ENCODE data around the gene CDK14. TPM values are rescaled to one million over a fixed set of nuclear protein-coding genes. Genes with fewer than 3 reads are reported as not detected.

CDK14 gene
- total and polyA plus RNA-seq, 2 of the 8 experiments (the other 6 are each of a cell fraction or from before 2014, with no cell fraction given): 5.5 to 47.3 TPM

- DNase-seq (ENCODE audit: low read depth in 1 of 2, low spot score in 2 of 2) (no peak), FAIRE-seq (no peak)
- Histone ChIP-seq H2BK12ac (ENCODE audit: low read depth, low read length) (no peak overlapping the region), H3K4ac (replicated peaks; ENCODE audit: insufficient read length, low read depth, low read length) (no peak overlapping the region), H3K4me1 (replicated peaks in 1 of 4; ENCODE audit: control insufficient read depth in 3 of 4, insufficient read depth in 4 of 4, low read length in 3 of 4) (peaks cover 0 to 3% (median under 1%) of the 10 kb centered on the region in 4 experiments; a peak in 1 of 7 replicates), H3K36me3 (ENCODE audit: control insufficient read depth in 2 of 4, insufficient read depth in 4 of 4, low read length in 3 of 4) (no peaks in the 10 kb centered on the region), H4K20me1 (replicated peaks in 1 of 2; ENCODE audit: control insufficient read depth in 1 of 2, insufficient read depth in 2 of 2, low read length in 2 of 2) (no peaks in the 10 kb centered on the region), H3K23ac (ENCODE audit: insufficient read length) (no peak overlapping the region), H3K23me2 (ENCODE audit: low read depth, low read length) (no peaks in the 10 kb centered on the region), H3K27ac (ENCODE audit: low read depth, low read length) (no peak overlapping the region), H2AFZ (ENCODE audit: low read length) (no peak overlapping the region), H3K4me3 (ENCODE audit: extremely low read depth in 1 of 4, insufficient read depth in 2 of 4, low read depth in 3 of 4, low read length in 4 of 4) (no peak overlapping the region), H2BK120ac (replicated peaks; ENCODE audit: low read depth, low read length) (no peak overlapping the region), H4K91ac (replicated peaks; ENCODE audit: insufficient read length, low read length) (no peak overlapping the region), H2BK15ac (ENCODE audit: low read length) (no peak overlapping the region), H3K4me2 (ENCODE audit: insufficient read depth in 1 of 2, low read depth in 2 of 2, low read length in 2 of 2) (no peak overlapping the region), H3K9me3 (ENCODE audit: insufficient read depth in 2 of 2, low read depth in 1 of 2, low read length in 1 of 2) (no peaks in the 10 kb centered on the region), H3K56ac (replicated peaks; ENCODE audit: insufficient read length, low read depth, low read length) (no peak overlapping the region), H3K27me3 (replicated peaks in 1 of 4; ENCODE audit: control insufficient read depth in 3 of 4, extremely low read depth in 1 of 4, insufficient read depth in 3 of 4, low read length in 3 of 4) (no peaks in the 10 kb centered on the region), H2BK20ac (ENCODE audit: low read length) (no peak overlapping the region), H4K8ac (ENCODE audit: extremely low read depth, insufficient read depth, low read length) (no peak overlapping the region), H3K79me1 (ENCODE audit: low read depth, low read length) (no peaks in the 10 kb centered on the region), H3K14ac (ENCODE audit: insufficient read length) (no peak overlapping the region), H3K9ac (replicated peaks in 1 of 4; ENCODE audit: extremely low read depth in 1 of 4, low read depth in 3 of 4, low read length in 3 of 4) (no peak overlapping the region), H4K5ac (ENCODE audit: insufficient read length, low read depth, low read length) (no peak overlapping the region), H3K79me2 (ENCODE audit: control insufficient read depth in 1 of 2, insufficient read depth in 2 of 2, low read length in 2 of 2) (no peaks in the 10 kb centered on the region), H2AK5ac (ENCODE audit: low read depth, low read length) (no peak overlapping the region), H3K18ac (ENCODE audit: extremely low read depth, low read length) (no peak overlapping the region), H2BK5ac (ENCODE audit: low read depth, low read length) (no peak overlapping the region)
- CTCF ChIA-PET (ENCODE audit: partially characterized antibody): interaction anchor here (1.0 kb wide), 1 partner anchor 27 kb away, joined by 3 read pairs; no protein-coding TSS in a partner anchor
- POLR2A ChIA-PET (ENCODE audit: partially characterized antibody): no interaction called here
- whole genome bisulfite sequencing, 2 experiments (ENCODE audit: extremely low coverage in 1 of 2, insufficient coverage in 1 of 2, insufficient read length in 1 of 2, insufficient replicate concordance in 2 of 2, low coverage in 1 of 2, low lambda C conversion rate in 2 of 2, missing lambda C conversion rate in 1 of 2): 39% methylated on average over 2 of the region's 2 CpGs; no CpG with 5 or more reads in 1 of the 2 experiments
- no peak for TF ChIP-seq ATF2 (IDR thresholded peaks at IDR 0.05; ENCODE audit: low read length)
- TF ChIP-seq ATF3 (IDR thresholded peaks at IDR 0.05; ENCODE audit: insufficient read depth, low read depth, low read length): no peak
- no peak for TF ChIP-seq GABPA (IDR thresholded peaks at IDR 0.05; ENCODE audit: borderline replicate concordance, insufficient read depth, low read length)
- no peak for TF ChIP-seq RXRA (IDR thresholded peaks at IDR 0.05; ENCODE audit: insufficient read depth, low read depth, low read length)
- no peak for TF ChIP-seq CREB1 (IDR thresholded peaks at IDR 0.05)
- no peak for TF ChIP-seq SUZ12 (IDR thresholded peaks at IDR 0.05; ENCODE audit: low read length)
- TF ChIP-seq EP300 (IDR thresholded peaks at IDR 0.05; ENCODE audit: borderline replicate concordance in 1 of 2, low read depth in 2 of 2, low read length in 2 of 2): no peak
- no peak for TF ChIP-seq BRCA1 (IDR thresholded peaks at IDR 0.05; ENCODE audit: low read depth, low read length)
- no peak for TF ChIP-seq MAFK (IDR thresholded peaks at IDR 0.05; ENCODE audit: low read depth, low read length)
- no peak for TF ChIP-seq RNF2 (IDR thresholded peaks at IDR 0.05; ENCODE audit: borderline replicate concordance, low read depth, low read length, missing control alignments, poor library complexity, severe bottlenecking)
- TF ChIP-seq TCF12 (IDR thresholded peaks at IDR 0.05; ENCODE audit: low read depth, low read length): no peak
- TF ChIP-seq FOSL1 (IDR thresholded peaks at IDR 0.05; ENCODE audit: insufficient read depth, low read depth, low read length): no peak
Observed at GRCh38 chr7:90877201-90877600, 281.1 kb downstream of the CDK14 start.
